Sigmoid colon (tissue), 7 donors: ENCODE results near the gene MYLK. TPM values are rescaled to one million over a fixed set of nuclear protein-coding genes. Genes with fewer than 3 reads are reported as not detected.

Experiments used
- DNase-seq: peaks from one replicate; pipeline ENCODE4 v3.0.0-alpha.2; 2019
- H3K27ac ChIP-seq, 4 donors: fragments of 200-600 bp; sonication (generic); one replicate each; pipeline ENCODE4 v1.5.1; 2016 to 2019; ENCODE audit warnings: mild to moderate bottlenecking in 1 of 4
- H3K27me3 ChIP-seq, 3 donors: fragments of 200-600 bp; sonication (generic); one replicate each; pipeline ENCODE4 v1.5.1; 2019; ENCODE audit warnings: mild to moderate bottlenecking in 1 of 3
- H3K36me3 ChIP-seq, 4 donors: fragments of 200-600 bp; sonication (generic); one replicate each; pipeline ENCODE4 v1.5.1; 2016 to 2019
- H3K4me1 ChIP-seq, 4 donors: fragments of 200-600 bp; sonication (generic); one replicate each; pipeline ENCODE4 v1.5.1; 2017 to 2019
- H3K4me3 ChIP-seq, 4 donors: fragments of 200-600 bp; sonication (generic); one replicate each; pipeline ENCODE4 v1.5.1; 2017 to 2019; ENCODE audit warnings: mild to moderate bottlenecking in 2 of 4, moderate library complexity in 1 of 4
- H3K9me3 ChIP-seq, 4 donors: fragments of 200-600 bp in 3 of 4; sonication (generic) in 3 of 4; one replicate each; pipeline versions ENCODE4 v1.5.1 to v1.6.1; 2013 to 2019
- CTCF ChIP-seq, 4 experiments: fragments of 450-650 bp in 3 of 4; fragments of 200-600 bp in 1 of 4; IDR thresholded peaks; one replicate each; pipeline ENCODE4 v1.5.1; 2016 to 2019; ENCODE audit warnings: antibody characterized with exemption in 4 of 4, mild to moderate bottlenecking in 3 of 4, moderate library complexity in 2 of 4
- EP300 ChIP-seq, 4 donors: sonication (generic); formaldehyde crosslinking; IDR thresholded peaks; one replicate each; pipeline ENCODE4 v1.6.1; 2017; ENCODE audit warnings: antibody characterized with exemption in 4 of 4
- POLR2A ChIP-seq, 2 donors: fragments of 450-650 bp; IDR thresholded peaks; one replicate each; pipeline ENCODE4 v1.6.1; 2016; ENCODE audit warnings: antibody characterized with exemption in 2 of 2, mild to moderate bottlenecking in 2 of 2, moderate library complexity in 2 of 2
- POLR2AphosphoS5 ChIP-seq, 4 donors: sonication (generic); formaldehyde crosslinking; IDR thresholded peaks; one replicate each; pipeline ENCODE4 v1.6.1; 2017; ENCODE audit warnings: antibody characterized with exemption in 4 of 4
- WGBS, 2 donors: extraction: QIAGEN DNeasy Blood & Tissue Kit; methylation state at CpG; one replicate each; pipeline ENCODE4 v1.1.7; 2013; 5-methylcytosine and 5-hydroxymethylcytosine counted together
- intact Hi-C: fragments of 100-400 bp; cut with DNase I; formaldehyde crosslinking; loops from one replicate; pipeline ENCODE4 v1.15.1; 2023
- polyA plus RNA-seq, 3 donors: library from polyadenylated mRNA; stranded (reverse); fragments of 200-250 nt; gene quantifications; one replicate each; pipeline ENCODE4 v1.2.3, GENCODE V29; 2013
- total RNA-seq, 4 donors: library from RNA; depleted of rRNA; stranded (reverse); fragments of >200 nt; gene quantifications; one replicate each; pipeline ENCODE4 v1.1.0, GENCODE V29; 2016
- donor health status: healthy with polysubstance abuse.
- donor health status: Bipolar disorder and iron deficiency.
- donor health status: healthy.

MYLK gene
- total and polyA plus RNA-seq, 7 donors: 21.5 to 2,153 (median 1,169) TPM

GRCh38 chr3:123767564-123768292, 116.4 kb downstream of the MYLK start:
- peaks cover 0 to 41% (median 20%) of the 10 kb centered on the region in 4 donors for H3K4me1 ChIP-seq
- DNase-seq: no peak
- H3K9me3 ChIP-seq: no peaks in the 10 kb centered on the region
- H3K27ac ChIP-seq: no peak overlapping the region
- no peak for TF ChIP-seq POLR2AphosphoS5 (IDR thresholded peaks at IDR 0.05)
- TF ChIP-seq EP300 (IDR thresholded peaks at IDR 0.05): no peak
- TF ChIP-seq CTCF (IDR thresholded peaks at IDR 0.05): no peak
- no peak for TF ChIP-seq POLR2A (IDR thresholded peaks at IDR 0.05)
- H3K4me3 ChIP-seq: no peak overlapping the region
- WGBS, 2 donors: 90 to 93% methylated on average over 6 of the region's 6 CpGs
- H3K27me3 ChIP-seq: no peaks in the 10 kb centered on the region
- no peaks in the 10 kb centered on the region for H3K36me3 ChIP-seq
- intact Hi-C loops: no loop called here

- peaks cover 0 to 48% (median 20%) of the 10 kb centered on the region in 4 donors for H3K4me1 ChIP-seq
- no peak for DNase-seq
- no peak overlapping the region for H3K4me3 ChIP-seq
- no peaks in the 10 kb centered on the region for H3K36me3 ChIP-seq
- 94 to 95% methylated on average over 7 of the region's 7 CpGs for WGBS, 2 donors
- no peaks in the 10 kb centered on the region for H3K9me3 ChIP-seq
- peak overlapping the region in 2 of 4 donors; percentile 46 to 77 for H3K27ac ChIP-seq
- TF ChIP-seq POLR2AphosphoS5 (IDR thresholded peaks at IDR 0.05) (no peak), CTCF (IDR thresholded peaks at IDR 0.05) (no peak), POLR2A (IDR thresholded peaks at IDR 0.05) (no peak), EP300 (IDR thresholded peaks at IDR 0.05) (no peak)
- no peaks in the 10 kb centered on the region for H3K27me3 ChIP-seq
- intact Hi-C loops: no loop called here
Measured at GRCh38 chr3:123767009-123767372, 117.1 kb downstream of the MYLK start.

- H3K4me3 ChIP-seq: no peak overlapping the region
- peaks cover 0 to 51% (median 20%) of the 10 kb centered on the region in 4 donors for H3K4me1 ChIP-seq
- H3K36me3 ChIP-seq: no peaks in the 10 kb centered on the region
- no peaks in the 10 kb centered on the region for H3K9me3 ChIP-seq
- DNase-seq: no peak
- WGBS, 2 donors: 89 to 93% methylated on average over 13 of the region's 13 CpGs
- H3K27me3 ChIP-seq: no peaks in the 10 kb centered on the region
- intact Hi-C loops: no loop called here
- TF ChIP-seq CTCF (IDR thresholded peaks at IDR 0.05): no peak
- no peak for TF ChIP-seq POLR2AphosphoS5 (IDR thresholded peaks at IDR 0.05)
- no peak for TF ChIP-seq EP300 (IDR thresholded peaks at IDR 0.05)
- TF ChIP-seq POLR2A (IDR thresholded peaks at IDR 0.05): no peak
- peak overlapping the region in 3 of 4 donors; percentile 46 to 77 (median 56) for H3K27ac ChIP-seq
Measured at GRCh38 chr3:123766193-123767008, 117.7 kb downstream of the MYLK start.

GRCh38 chr3:123765475-123766128, 118.5 kb downstream of the MYLK start:
- peak overlapping the region in 2 of 4 donors; percentile 46 to 77 for H3K27ac ChIP-seq

More at GRCh38 chr3:123765475-123766128, 118.5 kb downstream of the MYLK start:
- no peaks in the 10 kb centered on the region for H3K27me3 ChIP-seq
- 67 to 77% methylated on average over 4 of the region's 4 CpGs for WGBS, 2 donors
- no peak overlapping the region for H3K4me3 ChIP-seq
- TF ChIP-seq CTCF (IDR thresholded peaks at IDR 0.05): no peak
- TF ChIP-seq POLR2AphosphoS5 (IDR thresholded peaks at IDR 0.05): no peak
- TF ChIP-seq POLR2A (IDR thresholded peaks at IDR 0.05): no peak
- TF ChIP-seq EP300 (IDR thresholded peaks at IDR 0.05): no peak
- DNase-seq: no peak
- no peaks in the 10 kb centered on the region for H3K36me3 ChIP-seq
- no peaks in the 10 kb centered on the region for H3K9me3 ChIP-seq
- intact Hi-C loops: no loop called here
- peaks cover 0 to 58% (median 20%) of the 10 kb centered on the region in 4 donors for H3K4me1 ChIP-seq
